ENCODE data around the gene TRMT44. TPM values are rescaled to one million over a fixed set of nuclear protein-coding genes. Genes with fewer than 3 reads are reported as not detected.

Gene TRMT44
- total and polyA plus RNA-seq, 8 donors: 1.8 to 39.7 (median 8.4) TPM

- intact Hi-C loops (cut with DNase I; ENCODE audit: low total_unique reads): no loop called here
- TF ChIP-seq EP300 (IDR thresholded peaks at IDR 0.05): no peak
- no peak for TF ChIP-seq CTCF (IDR thresholded peaks at IDR 0.05)
- TF ChIP-seq POLR2AphosphoS5 (IDR thresholded peaks at IDR 0.05): no peak
- no peak for TF ChIP-seq POLR2A (IDR thresholded peaks at IDR 0.05)
- no peaks in the 10 kb centered on the region for H3K9me3 ChIP-seq
- peak overlapping the region; percentile 77 to 99 (median 97) for H3K4me3 ChIP-seq
- H3K27ac ChIP-seq: peak overlapping the region; percentile 85 to 93 (median 92)
- peaks cover 14 to 45% (median 34%) of the 10 kb centered on the region in 4 donors for H3K4me1 ChIP-seq
- DNase-seq: peak in 1 of 2 donors; percentile 76
- peaks cover 0 to 12% (median 10%) of the 10 kb centered on the region in 4 donors for H3K36me3 ChIP-seq
- WGBS, 5 donors: 1 to 3% (median 2%) methylated on average over 5 to 21 of the region's 21 CpGs
- H3K27me3 ChIP-seq: no peaks in the 10 kb centered on the region
Measured at GRCh38 chr4:8427761-8428287, 12.8 kb upstream of the TRMT44 start.

- no peaks in the 10 kb centered on the region for H3K27me3 ChIP-seq
- H3K4me3 ChIP-seq: peak overlapping the region; percentile 77 to 99 (median 97)
- no peaks in the 10 kb centered on the region for H3K9me3 ChIP-seq
- peak overlapping the region; percentile 85 to 93 (median 92) for H3K27ac ChIP-seq
- intact Hi-C loops (cut with DNase I; ENCODE audit: low total_unique reads): no loop called here
- peaks cover 14 to 49% (median 39%) of the 10 kb centered on the region in 4 donors for H3K4me1 ChIP-seq
- 1 to 4% (median 1%) methylated on average over 24 to 56 of the region's 56 CpGs for WGBS, 5 donors
- H3K36me3 ChIP-seq: peaks cover 0 to 12% (median 10%) of the 10 kb centered on the region in 4 donors
- DNase-seq: peak; percentile 92 to 96
- peak; percentile 35 for TF ChIP-seq EP300 (IDR thresholded peaks at IDR 0.05)
- TF ChIP-seq CTCF (IDR thresholded peaks at IDR 0.05): peak in 2 of 7 experiments; percentile 4 to 18
- peak; percentile 85 to 99 (median 96) for TF ChIP-seq POLR2AphosphoS5 (IDR thresholded peaks at IDR 0.05)
- TF ChIP-seq POLR2A (IDR thresholded peaks at IDR 0.05): no peak
Measured at GRCh38 chr4:8428288-8429097, 12.1 kb upstream of the TRMT44 start.

- no peak overlapping the region for H3K27ac ChIP-seq
- no peak for DNase-seq
- peaks cover 14 to 59% (median 55%) of the 10 kb centered on the region in 4 donors for H3K4me1 ChIP-seq
- TF ChIP-seq POLR2A (IDR thresholded peaks at IDR 0.05) (no peak), EP300 (IDR thresholded peaks at IDR 0.05) (no peak), POLR2AphosphoS5 (IDR thresholded peaks at IDR 0.05) (no peak), CTCF (IDR thresholded peaks at IDR 0.05) (no peak)
- intact Hi-C loops (cut with DNase I; ENCODE audit: low total_unique reads): no loop called here
- H3K9me3 ChIP-seq: no peaks in the 10 kb centered on the region
- H3K36me3 ChIP-seq: no peaks in the 10 kb centered on the region
- 76 to 89% (median 86%) methylated on average over 5 of the region's 5 CpGs for WGBS, 5 donors
- no peak overlapping the region for H3K4me3 ChIP-seq
- H3K27me3 ChIP-seq: no peaks in the 10 kb centered on the region
Measured at GRCh38 chr4:8431553-8431952, 9.0 kb upstream of the TRMT44 start.

- no peak for DNase-seq
- Histone ChIP-seq H3K27ac (no peak overlapping the region), H3K36me3 (no peaks in the 10 kb centered on the region), H3K9me3 (no peaks in the 10 kb centered on the region), H3K27me3 (no peaks in the 10 kb centered on the region), H3K4me1 (peaks cover 19 to 61% (median 50%) of the 10 kb centered on the region in 4 donors), H3K4me3 (no peak overlapping the region)
- WGBS, 5 donors: 54 to 68% (median 61%) methylated on average over 5 of the region's 5 CpGs
- TF ChIP-seq CTCF (IDR thresholded peaks at IDR 0.05): no peak
- TF ChIP-seq POLR2AphosphoS5 (IDR thresholded peaks at IDR 0.05): no peak
- intact Hi-C loops (cut with DNase I; ENCODE audit: low total_unique reads): no loop called here
Measured at GRCh38 chr4:8433136-8433535, 7.4 kb upstream of the TRMT44 start.

All from stomach (tissue), 9 donors.